Neural progenitor cell (in vitro differentiated cells): ENCODE results near the gene ELOVL3.

Experiments
- CTCF ChIP-seq: fragments of 200-600 bp; sonication (generic); IDR thresholded peaks from 2 replicates; pipeline ENCODE4 v1.5.1; 2017; ENCODE audit warnings: antibody characterized with exemption, mild to moderate bottlenecking
- EZH2phosphoT487 ChIP-seq: fragments of 200-600 bp; sonication (generic); IDR thresholded peaks from 2 replicates; pipeline ENCODE4 v1.6.1; 2017; ENCODE audit warnings: antibody characterized with exemption

- TF ChIP-seq CTCF (no peak), EZH2phosphoT487 (no peak)
Observed at GRCh38 chr10:102236006-102236405, 9.9 kb downstream of the ELOVL3 start.
